Activated CD8-positive, alpha-beta memory T cell treated with anti-CD3 and anti-CD28 coated beads, Interleukin-2, amount 50 U/mL, for 1 hour (primary cell): ENCODE results near the gene GNPTAB.
"Not testable (repeated sequence)": the region's sequence is repeated elsewhere in the genome, so short reads cannot be mapped to it uniquely, and the experiment has no call there.

Source experiments
- DNase-seq: peaks from one replicate; pipeline ENCODE4 v3.0.0-alpha.2; 2020; ENCODE audit errors: extremely low read depth

Gene GNPTAB

DNA sequence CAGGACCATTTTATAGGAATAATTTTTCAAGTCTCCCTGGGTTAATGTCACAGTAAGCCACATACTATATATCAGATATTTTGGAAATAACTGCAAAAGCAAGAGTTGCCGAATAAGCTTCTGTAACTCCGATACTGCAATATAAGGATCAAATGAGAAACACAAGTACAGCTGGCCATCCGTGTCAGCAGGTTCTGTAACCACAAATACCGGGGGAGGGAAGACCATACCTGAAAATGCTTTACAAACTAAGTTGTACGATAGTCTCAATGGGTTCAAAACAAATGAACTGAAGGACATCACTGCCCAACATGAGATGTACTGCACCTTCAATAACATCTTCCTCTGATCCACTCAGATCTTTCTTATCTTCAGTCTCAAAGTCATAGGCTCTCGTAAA is 93.3 kb downstream of the GNPTAB start:
- no peak for DNase-seq

GRCh38 chr12:101734482-101734881 is 96.3 kb downstream of the GNPTAB start:
- DNase-seq = not testable (repeated sequence)

DNA sequence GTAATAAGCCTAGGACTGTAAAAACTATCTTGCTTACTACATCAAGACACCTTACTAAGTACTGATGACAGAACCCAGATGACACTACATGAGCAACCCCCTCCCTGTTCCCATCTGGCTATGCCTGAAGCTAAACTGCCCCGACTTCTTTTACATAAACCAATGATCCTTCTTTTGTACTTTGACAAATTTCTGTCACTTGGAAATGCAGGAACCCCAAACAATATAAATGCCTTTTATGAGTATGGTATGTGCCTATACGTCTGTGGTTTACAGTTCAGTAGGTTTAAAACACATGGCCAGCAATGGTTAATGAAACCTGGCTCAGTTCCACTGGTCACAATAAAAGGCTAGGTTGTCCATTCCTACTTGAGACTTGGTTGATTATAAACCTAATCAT is 97.6 kb downstream of the GNPTAB start:
- no peak for DNase-seq

GRCh38 chr12:101732318-101732717 is 98.4 kb downstream of the GNPTAB start:
- no peak for DNase-seq

DNA sequence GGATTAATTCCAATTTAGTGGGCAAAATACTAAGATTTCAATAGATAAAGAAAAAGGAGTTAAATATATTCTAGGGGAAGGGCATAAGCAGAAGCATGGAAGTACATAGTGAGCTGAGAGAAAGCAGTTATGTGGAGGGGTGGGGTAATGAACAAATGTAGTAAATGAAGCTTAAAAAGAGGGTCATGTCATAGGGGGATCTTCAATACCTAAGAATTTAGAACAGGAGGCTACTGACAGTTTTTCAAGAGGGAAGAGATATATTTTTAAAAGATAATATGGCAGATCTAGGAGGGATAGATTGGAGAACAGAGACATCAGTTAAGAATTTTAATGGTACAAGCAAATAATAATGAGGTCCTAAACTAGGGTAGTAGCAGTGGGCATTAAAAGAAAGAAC is 100.9 kb downstream of the GNPTAB start:
- DNase-seq = no peak

DNA sequence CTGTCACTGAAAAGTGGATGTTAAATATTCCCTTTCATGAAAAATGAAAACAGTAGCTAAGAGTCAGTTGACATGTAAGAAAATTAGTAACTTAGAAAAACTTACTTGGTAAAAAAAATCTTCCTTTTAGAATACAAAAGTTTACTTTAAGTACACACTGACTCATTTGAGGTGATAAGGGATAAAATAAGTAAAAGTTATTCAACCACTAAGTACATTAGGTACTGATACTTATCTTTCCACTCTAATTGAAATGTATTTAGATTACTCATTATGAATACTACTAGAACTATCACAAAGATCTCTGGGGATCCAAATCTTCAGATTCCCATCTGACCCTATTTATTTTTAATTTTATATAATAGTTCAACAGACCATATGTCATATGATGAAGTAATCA is 103.7 kb downstream of the GNPTAB start:
- DNase-seq = no peak

DNA sequence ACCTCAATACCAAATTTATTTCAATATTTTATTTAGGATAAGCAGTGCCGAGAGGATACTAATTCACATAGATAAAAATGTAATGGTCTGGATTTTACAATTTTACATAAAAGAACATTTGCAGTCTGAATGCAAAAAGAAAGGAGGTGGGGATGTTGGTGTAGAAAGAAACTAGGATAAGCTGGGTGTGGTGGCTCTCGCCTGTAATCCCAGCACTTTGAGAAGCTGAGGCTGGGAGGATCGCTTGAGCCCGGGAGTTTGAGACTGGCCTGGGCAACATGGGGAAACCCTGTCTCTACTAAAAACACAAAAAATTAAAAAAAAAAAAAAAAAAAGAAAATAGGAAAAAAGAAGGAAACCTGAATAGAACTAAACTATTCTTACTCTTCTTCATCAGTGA is 108.4 kb downstream of the GNPTAB start:
- DNase-seq = no peak

GRCh38 chr12:101720118-101720517 is 110.6 kb downstream of the GNPTAB start:
- no peak for DNase-seq

- DNase-seq = no peak
Observed at GRCh38 chr12:101719566-101719965, 111.2 kb downstream of the GNPTAB start.

DNA sequence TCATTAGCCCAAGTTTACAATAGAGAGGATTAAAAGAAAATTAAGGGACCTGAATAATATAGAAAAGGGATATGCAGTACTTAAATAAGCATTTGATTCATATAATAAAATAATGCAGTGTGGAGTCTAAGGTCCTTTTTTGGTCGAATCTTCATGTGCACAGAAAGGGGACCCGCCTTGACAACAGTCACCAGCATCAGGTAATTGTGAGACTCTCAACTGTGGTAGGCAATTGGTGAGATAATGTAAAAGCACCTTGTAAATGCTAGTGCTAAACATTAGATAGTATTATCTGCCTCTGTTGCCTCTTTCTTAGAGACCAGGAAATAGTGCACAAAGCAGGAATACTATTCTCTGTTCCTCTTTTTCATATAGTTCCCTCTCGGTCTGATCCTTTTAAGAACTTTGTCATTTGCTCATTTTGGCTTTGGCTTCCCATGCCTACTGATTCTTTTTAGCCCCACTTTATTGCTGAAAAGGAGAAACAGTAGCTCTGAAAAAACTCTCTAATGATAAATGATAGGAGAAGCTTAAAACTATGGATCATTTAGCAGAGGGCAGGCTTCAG is 115.8 kb downstream of the GNPTAB start:
- no peak for DNase-seq

DNA sequence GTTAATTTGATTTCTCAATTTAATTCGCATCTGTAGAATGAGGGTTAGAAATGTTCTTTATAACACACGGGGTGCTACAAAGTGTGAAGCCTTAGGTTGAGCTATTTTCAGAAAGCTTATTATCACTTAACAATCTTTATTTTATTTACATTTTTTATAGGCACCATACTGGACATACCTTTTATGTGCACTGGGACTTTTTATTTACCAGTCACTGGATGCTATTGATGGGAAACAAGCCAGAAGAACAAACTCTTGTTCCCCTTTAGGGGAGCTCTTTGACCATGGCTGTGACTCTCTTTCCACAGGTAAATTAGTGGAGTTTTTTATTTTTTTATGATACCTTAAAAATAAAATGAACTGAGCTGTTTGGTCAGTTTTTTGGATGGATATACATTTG is 116.8 kb downstream of the GNPTAB start:
- DNase-seq = no peak

GRCh38 chr12:101713059-101713682 is 117.6 kb downstream of the GNPTAB start:
- no peak for DNase-seq

DNA sequence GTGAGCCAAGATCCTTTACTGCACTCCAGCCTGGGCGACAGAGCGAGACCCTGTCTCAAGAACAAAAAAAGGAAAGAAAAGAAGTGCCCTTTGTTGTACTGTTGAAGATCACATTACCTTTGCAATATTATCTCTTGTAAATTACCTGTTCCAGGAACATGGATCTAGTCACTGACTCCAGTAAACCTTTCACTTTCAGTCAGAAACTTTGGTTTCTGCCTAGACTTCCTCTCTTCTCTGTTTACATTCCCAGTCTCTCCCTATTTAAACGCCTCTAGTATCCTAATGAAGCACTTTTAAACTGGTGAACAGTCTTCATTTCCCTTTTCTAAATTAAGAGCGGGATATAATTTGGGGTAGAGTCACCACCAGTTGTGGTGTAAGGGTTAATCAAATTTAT is 120.5 kb downstream of the GNPTAB start:
- no peak for DNase-seq

DNA sequence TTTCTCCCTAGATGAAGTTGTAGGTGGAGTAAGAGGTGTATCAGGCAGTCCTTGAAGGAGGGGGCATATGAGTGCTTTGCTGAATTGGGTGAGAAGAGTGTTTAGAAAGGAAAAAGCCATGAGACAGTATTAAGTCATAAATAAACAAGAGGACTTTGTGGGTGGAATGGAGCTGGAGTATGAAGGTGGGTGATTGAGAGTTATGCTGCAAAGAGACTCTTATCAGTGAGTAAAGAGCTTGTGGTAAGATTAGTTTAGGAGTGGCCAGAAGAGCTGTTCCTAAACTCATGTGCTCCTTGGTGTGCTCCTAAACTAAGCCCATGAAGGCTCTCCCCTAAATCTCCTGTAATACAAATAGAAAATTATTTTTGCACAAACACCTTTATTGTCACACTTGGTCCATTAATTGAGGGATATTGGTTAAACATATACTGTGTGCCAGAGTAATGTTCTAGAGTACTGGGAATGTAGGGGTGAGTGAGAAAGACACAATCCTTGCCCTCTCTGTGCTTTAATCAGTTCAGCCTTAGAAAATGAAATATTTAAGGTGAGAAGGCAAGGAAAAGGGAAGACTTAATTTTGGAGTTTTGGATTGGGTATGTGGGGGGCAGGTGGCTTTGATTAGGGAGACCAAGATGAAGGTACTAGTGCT is 123.5 kb downstream of the GNPTAB start:
- no peak for DNase-seq

- no peak for DNase-seq
Observed at GRCh38 chr12:101706403-101706802, 124.4 kb downstream of the GNPTAB start.

DNA sequence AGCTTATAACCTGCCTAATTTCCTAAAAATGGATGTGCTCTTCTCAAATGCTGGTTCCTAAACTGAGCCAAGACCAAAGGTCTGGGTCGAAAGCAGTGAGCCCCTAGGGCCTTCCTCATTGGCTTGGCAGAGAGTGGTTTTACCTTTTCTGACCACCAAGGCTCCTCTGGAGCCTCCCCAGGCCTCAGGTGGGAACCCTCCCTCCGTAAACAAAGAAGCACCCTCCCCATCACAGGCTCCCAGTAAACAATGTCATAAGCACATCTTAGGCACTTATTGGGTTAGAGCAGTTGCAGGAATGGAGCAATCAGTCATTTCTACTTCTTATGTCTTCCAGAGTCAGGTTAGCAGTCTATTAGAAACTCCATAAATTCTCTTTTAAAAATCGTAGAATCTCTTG is 127.3 kb downstream of the GNPTAB start:
- no peak for DNase-seq

DNA sequence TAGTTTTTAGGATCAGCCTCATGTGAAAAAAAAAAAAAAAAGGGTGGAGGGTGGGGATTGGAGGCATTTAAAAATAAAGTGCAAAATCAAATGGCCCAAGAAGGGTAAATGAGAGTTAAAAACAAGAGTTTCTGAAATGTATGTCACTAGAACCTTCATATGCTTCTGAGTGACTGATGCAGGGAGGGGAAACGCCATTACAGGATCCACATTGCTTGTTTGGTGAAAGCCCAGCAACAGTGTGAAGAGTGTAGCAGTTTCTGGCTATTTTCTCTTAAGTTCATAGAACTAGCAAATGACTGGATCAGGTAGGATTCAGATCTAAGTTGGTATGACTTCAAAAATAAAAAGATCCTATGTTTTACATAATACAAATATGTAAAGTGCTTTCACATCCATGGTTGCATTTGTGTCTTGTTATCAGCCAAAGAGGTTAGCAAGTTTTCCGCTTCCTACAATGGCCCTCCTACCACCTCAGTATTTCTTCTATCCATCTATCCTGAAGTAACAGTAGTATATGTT is 130.4 kb downstream of the GNPTAB start:
- no peak for DNase-seq

DNA sequence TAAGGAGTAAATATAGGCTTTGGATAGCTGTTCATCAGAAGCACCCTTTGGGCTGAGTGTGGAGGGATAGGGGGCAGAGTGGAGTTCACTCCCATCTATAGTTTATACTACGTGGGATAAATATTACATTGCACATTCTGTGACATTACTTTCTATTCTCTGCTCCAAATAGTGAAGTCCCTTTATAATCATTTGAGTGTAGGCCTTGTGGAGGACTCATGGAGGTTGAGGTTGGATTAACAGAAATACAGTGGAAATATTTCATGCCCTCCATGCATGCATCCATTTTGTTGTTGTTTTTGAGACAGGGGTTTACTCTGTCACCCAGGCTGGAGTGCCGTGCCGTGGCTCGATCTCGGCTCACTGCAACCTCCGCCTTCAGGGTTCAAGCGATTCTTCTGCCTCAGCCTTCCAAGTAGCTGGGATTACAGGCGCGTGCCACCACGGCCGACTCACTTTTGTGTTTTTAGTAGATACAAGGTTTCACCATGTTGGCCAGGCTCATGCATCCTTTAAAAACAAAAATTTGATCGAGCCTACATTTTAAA is 131.9 kb downstream of the GNPTAB start:
- DNase-seq = no peak

- DNase-seq = no peak
Observed at GRCh38 chr12:101697930-101698799, 132.6 kb downstream of the GNPTAB start.

DNA sequence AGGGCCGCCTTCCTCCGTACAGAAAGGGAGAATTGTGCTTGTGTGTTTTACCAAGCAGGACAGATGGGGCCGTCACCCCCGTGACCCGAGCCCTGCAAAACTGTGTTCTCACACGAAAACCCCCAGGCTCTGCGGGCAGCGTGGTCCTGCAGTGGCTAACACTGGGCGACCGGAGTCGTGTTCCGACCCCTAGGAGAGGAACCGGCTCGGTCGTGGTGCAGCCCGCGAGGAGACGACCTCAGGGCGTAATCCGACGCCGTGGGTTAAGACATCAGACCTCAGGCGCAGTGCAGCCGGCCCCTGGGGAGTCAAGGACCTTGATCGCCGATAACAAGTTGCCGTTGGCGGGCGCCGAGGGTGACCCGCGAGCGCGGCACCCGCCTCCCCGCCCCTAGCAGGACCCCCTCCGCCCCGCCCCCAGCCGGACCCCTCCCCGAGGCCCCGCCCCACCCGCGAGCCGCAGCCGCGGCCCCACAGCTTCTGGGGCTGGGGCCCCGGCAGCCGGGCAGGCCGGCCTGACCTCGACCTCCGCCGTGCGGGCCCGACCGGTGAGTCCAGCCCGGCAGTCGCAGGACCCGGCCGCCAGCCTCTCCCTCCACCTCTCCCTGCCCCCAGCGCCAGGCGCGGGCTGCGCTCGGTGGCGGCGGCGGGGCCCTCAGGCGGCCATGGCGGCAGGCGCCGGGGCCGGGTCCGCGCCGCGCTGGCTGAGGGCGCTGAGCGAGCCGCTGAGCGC is 133.4 kb downstream of the GNPTAB start, which contains the start of gene CHPT1:
CHPT1 (plus strand) TSS at position 444 of the 733 bp plus-strand sequence; CDS start at position 666, 222 bp downstream.
- DNase-seq = peak; percentile 11
